ENCODE results near the gene CCDC57.

- TF ChIP-seq POLR2A (IDR thresholded peaks at IDR 0.05), result no peak
- TF ChIP-seq, protein P1, sequence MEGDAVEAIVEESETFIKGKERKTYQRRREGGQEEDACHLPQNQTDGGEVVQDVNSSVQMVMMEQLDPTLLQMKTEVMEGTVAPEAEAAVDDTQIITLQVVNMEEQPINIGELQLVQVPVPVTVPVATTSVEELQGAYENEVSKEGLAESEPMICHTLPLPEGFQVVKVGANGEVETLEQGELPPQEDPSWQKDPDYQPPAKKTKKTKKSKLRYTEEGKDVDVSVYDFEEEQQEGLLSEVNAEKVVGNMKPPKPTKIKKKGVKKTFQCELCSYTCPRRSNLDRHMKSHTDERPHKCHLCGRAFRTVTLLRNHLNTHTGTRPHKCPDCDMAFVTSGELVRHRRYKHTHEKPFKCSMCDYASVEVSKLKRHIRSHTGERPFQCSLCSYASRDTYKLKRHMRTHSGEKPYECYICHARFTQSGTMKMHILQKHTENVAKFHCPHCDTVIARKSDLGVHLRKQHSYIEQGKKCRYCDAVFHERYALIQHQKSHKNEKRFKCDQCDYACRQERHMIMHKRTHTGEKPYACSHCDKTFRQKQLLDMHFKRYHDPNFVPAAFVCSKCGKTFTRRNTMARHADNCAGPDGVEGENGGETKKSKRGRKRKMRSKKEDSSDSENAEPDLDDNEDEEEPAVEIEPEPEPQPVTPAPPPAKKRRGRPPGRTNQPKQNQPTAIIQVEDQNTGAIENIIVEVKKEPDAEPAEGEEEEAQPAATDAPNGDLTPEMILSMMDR (IDR thresholded peaks at IDR 0.05), result no peak
- no peak for TF ChIP-seq POLR2AphosphoS5 (IDR thresholded peaks at IDR 0.05)
These were observed 134.9 kb downstream of the CCDC57 start for GRCh38 chr17:82077617-82078358.
